SK-N-MC (cell line): Measurements from ENCODE around the gene ABCD4.

Experiments
- EZH2 ChIP-seq: fragments of 200-600 bp; sonication (generic); IDR thresholded peaks from one replicate; pipeline ENCODE4 v1.6.1; 2017; ENCODE audit warnings: antibody characterized with exemption
- FOXP2 ChIP-seq: optimal IDR thresholded peaks from 2 replicates; pipeline ENCODE3; 2011; ENCODE audit warnings: mild to moderate bottlenecking, moderate library complexity; ENCODE audit not compliant: insufficient read depth; ENCODE audit errors: extremely low read length, control extremely low read depth
- POLR2AphosphoS5 ChIP-seq: IDR thresholded peaks from 2 replicates; pipeline ENCODE4 v1.6.1; 2012; ENCODE audit warnings: mild to moderate bottlenecking, low read depth, low read length, borderline replicate concordance

DNA sequence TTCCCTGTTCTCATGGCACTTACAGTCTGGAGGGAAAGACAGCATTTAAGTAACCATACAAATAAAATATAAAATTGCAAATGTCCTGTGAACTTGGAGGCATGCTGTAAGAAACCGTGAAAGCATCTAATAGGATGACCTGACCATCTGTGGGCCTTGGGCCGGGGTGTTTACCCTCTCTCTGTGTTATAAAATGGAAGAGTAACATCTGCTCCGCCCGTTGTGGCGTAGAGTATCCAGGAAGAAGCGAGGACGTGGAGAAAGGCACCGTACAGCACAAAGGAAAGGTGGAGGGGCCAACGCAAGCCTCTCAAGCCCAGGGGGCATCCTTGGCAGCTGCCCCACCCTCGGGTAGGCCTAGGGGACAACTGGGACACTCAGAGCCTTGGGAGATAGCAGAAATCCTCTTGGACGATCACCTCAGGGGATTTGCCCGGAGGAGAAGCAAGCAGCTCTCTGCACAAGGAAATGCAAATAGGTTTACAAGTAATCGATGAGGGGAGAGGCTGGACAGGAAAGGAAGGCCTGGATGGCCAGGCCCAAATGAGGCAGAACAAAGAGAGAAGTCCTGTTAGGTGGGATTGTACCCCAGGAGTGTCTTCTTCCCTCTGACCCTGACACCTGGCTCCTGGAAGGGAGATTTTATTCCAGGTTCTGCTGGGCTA, 37.3 kb downstream of the ABCD4 start:
- TF ChIP-seq POLR2AphosphoS5 = no peak
- no peak for TF ChIP-seq EZH2
- TF ChIP-seq FOXP2 = no peak
